MG63 (cell line): ENCODE data around the gene ZNF30. TPM values are rescaled to one million over a fixed set of nuclear protein-coding genes. Genes with fewer than 3 reads are reported as not detected.
"Not testable (repeated sequence)": the region's sequence is repeated elsewhere in the genome, so short reads cannot be mapped to it uniquely, and the experiment has no call there.

Experiments used
- DNase-seq: peaks from one replicate; pipeline ENCODE4 v3.0.0-alpha.2; 2020
- H3K27me3 ChIP-seq: fragments of 250-450 bp; sonication (Bioruptor Pico); 2 replicates; pipeline ENCODE4 v1.5.1; 2020; ENCODE audit warnings: mild to moderate bottlenecking, moderate library complexity
- H3K36me3 ChIP-seq: fragments of 250-450 bp; sonication (Bioruptor Pico); 2 replicates; pipeline ENCODE4 v1.5.1; 2020; ENCODE audit warnings: mild to moderate bottlenecking, moderate library complexity
- H3K4me3 ChIP-seq: fragments of 250-450 bp; sonication (Bioruptor Pico); 2 replicates; pipeline ENCODE4 v1.5.1; 2020; ENCODE audit warnings: mild to moderate bottlenecking, moderate library complexity
- H3K9me3 ChIP-seq: fragments of 250-450 bp; sonication (Bioruptor Pico); 2 replicates; pipeline ENCODE4 v1.5.1; 2020; ENCODE audit warnings: mild to moderate bottlenecking, moderate library complexity
- total RNA-seq: library from RNA; depleted of rRNA; stranded (reverse); fragments of >200 nt; shearing (Covaris generic); gene quantifications from 2 replicates; pipeline ENCODE4 v1.2.3, GENCODE V29; 2014; ENCODE audit warnings: low replicate concordance

Gene ZNF30
- total RNA-seq, 1 experiment from 2014 or later = 2.1 TPM

- Histone ChIP-seq H3K27me3 (no peaks in the 10 kb centered on the region), H3K9me3 (peaks cover 18% of the 10 kb centered on the region), H3K36me3 (no peaks in the 10 kb centered on the region), H3K4me3 (no peak overlapping the region)
- no peak for DNase-seq
Observed at GRCh38 chr19:34972163-34972705, 45.5 kb downstream of the ZNF30 start.

- H3K9me3 ChIP-seq = peaks cover 10% of the 10 kb centered on the region; the same call in 1 of the 2 replicates
- no peaks in the 10 kb centered on the region for H3K36me3 ChIP-seq
- peaks cover 3% of the 10 kb centered on the region for H3K27me3 ChIP-seq
- no peak overlapping the region for H3K4me3 ChIP-seq
- DNase-seq = no peak
Observed at GRCh38 chr19:34974646-34975045, 47.9 kb downstream of the ZNF30 start.

DNA sequence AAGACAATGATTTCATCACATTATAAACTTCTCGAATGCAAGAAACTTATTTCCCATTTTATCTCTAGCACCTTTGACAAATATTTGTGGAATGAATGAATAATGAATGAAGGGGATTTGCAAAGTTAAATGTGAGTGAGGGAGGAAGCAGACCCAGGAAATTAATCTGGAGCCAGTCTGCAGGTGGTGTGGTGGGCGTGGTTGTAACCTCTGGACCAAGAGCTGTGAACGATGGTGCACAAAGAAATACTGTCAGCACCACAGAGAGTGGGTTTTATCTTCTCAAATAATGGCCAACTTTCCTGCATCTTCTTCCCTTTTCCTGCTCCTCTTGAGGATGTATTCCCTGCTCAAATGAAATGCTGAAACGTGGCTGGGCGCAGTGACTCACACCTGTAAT, 48.4 kb downstream of the ZNF30 start:
- DNase-seq = no peak
- Histone ChIP-seq H3K36me3 (no peaks in the 10 kb centered on the region), H3K27me3 (peaks cover 3% of the 10 kb centered on the region), H3K4me3 (no peak overlapping the region), H3K9me3 (peaks cover 10% of the 10 kb centered on the region; the same call in 1 of the 2 replicates)

DNA sequence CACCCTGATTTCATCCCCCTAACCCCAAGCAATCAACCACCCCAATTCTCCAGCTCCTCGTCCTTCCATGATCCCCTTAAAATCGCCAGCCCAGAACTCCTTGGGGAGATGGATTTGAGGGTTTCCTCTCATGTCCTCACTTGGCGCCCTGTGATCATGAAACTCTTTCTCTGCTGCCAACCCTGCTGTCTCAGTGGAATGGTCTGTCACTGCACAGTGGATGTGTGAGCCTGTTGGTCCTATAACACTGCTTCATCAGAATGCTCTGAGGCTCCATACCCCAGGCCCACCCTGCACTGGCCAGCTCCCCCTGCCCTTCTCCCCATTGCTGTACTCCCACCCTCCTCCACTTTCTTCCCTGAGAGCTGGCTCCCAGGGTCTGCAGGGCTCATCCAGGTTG, 49.9 kb downstream of the ZNF30 start:
- peaks cover 13% of the 10 kb centered on the region for H3K9me3 ChIP-seq
- no peaks in the 10 kb centered on the region for H3K36me3 ChIP-seq
- DNase-seq = no peak
- H3K4me3 ChIP-seq = no peak overlapping the region
- H3K27me3 ChIP-seq = peaks cover 3% of the 10 kb centered on the region

DNA sequence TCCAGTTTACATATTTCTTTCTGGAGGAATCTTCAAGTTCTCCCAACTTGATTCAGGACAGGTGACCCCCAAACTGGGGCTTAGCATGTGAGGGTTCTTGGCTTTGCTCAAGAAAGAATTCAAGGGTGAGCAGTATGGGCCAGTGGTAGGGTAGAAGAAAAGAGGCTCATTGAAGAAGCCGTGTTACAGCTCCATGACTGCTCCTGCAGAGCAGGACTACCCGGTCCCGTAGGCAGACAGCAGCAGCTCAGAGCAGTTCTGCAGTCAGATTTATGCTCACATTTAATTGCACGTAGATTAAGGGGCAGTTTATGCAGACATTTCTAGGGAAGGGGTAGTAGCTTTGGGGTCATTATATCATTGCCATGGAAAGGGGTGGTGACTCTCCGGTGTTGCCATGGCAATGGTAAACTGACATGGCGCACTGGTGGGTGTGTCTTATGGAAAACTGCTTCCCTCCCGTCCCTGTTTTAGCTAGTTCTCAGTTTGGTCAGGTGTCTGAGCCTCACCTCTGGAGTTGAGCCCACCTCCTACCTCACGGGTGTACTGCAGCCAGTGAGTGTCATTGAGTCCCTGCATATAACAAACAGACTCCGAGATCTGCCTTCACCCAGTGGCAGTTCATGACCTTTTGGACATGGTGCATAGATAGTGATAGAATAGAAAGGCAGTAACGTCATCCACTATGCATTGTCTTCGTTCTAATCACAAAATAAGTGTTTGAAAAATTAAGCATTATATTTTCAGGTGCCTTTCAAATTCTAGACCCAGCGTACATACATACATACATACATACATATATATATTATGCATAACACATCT, 53.3 kb downstream of the ZNF30 start:
- Histone ChIP-seq H3K36me3 (no peaks in the 10 kb centered on the region), H3K27me3 (peaks cover 3% of the 10 kb centered on the region), H3K4me3 (no peak overlapping the region), H3K9me3 (peaks cover 22% of the 10 kb centered on the region)
- DNase-seq = no peak

DNA sequence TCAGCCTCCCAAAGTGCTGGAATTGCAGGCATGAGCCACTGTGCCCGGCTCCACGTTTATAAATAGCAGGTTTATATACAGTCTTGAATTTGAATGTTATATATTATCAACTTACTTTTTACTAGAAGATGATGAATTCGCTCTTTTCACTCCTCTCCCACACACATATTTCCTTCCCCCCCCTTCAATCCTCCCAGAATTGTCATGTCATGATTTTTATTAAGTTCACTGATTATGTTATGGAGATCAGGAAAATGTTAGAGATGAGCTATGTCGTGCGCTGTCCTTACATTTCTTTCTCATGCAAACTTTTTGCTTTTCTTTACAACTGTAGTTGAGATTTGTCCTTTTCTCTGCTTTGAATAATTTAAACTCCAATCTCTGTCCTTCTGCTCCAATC, 55.6 kb downstream of the ZNF30 start:
- no peaks in the 10 kb centered on the region for H3K36me3 ChIP-seq
- DNase-seq = no peak
- peaks cover 3% of the 10 kb centered on the region for H3K27me3 ChIP-seq
- H3K9me3 ChIP-seq = peaks cover 14% of the 10 kb centered on the region
- H3K4me3 ChIP-seq = no peak overlapping the region

GRCh38 chr19:34983786-34984185, 57.1 kb downstream of the ZNF30 start:
- peaks cover 12% of the 10 kb centered on the region for H3K9me3 ChIP-seq
- no peaks in the 10 kb centered on the region for H3K36me3 ChIP-seq
- no peak for DNase-seq
- peaks cover 3% of the 10 kb centered on the region for H3K27me3 ChIP-seq
- H3K4me3 ChIP-seq = no peak overlapping the region

DNA sequence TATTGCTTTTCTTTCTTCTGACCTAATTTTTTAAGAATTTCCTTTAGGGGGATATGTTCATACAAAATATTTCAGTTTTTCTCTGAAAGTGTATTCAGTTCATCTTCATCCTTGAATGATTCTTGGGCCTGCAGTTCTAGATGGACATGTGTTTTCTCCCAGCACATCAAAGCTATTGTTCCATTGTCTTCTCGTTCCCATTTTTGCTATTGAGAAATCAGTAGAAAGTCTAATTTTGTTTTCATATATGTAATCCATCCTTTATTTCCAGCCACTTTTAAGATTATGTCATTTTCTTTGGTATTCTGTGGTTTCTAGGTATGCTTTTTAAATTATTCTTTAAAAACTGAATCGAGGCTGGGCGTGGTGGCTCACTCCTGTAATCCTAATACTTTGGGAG, 57.6 kb downstream of the ZNF30 start:
- Histone ChIP-seq H3K9me3 (peaks cover 12% of the 10 kb centered on the region), H3K4me3 (no peak overlapping the region)

GRCh38 chr19:34985249-34986022, 58.7 kb downstream of the ZNF30 start:
- peaks cover 12% of the 10 kb centered on the region for H3K9me3 ChIP-seq
- DNase-seq = peak; percentile 57
- no peaks in the 10 kb centered on the region; the same call in 1 of the 2 replicates for H3K27me3 ChIP-seq
- no peaks in the 10 kb centered on the region for H3K36me3 ChIP-seq
- no peak overlapping the region for H3K4me3 ChIP-seq

More for the DNA sequence above, 57.6 kb downstream of the ZNF30 start:
- no peaks in the 10 kb centered on the region; the same call in none of the 2 replicates for H3K27me3 ChIP-seq
- no peaks in the 10 kb centered on the region for H3K36me3 ChIP-seq
- no peak for DNase-seq

GRCh38 chr19:34988119-34988518, 61.4 kb downstream of the ZNF30 start:
- DNase-seq = no peak
- H3K27me3 ChIP-seq = no peaks in the 10 kb centered on the region; the same call in 1 of the 2 replicates
- H3K36me3 ChIP-seq = no peaks in the 10 kb centered on the region
- H3K4me3 ChIP-seq = no peak overlapping the region
- peaks cover 9% of the 10 kb centered on the region for H3K9me3 ChIP-seq

DNA sequence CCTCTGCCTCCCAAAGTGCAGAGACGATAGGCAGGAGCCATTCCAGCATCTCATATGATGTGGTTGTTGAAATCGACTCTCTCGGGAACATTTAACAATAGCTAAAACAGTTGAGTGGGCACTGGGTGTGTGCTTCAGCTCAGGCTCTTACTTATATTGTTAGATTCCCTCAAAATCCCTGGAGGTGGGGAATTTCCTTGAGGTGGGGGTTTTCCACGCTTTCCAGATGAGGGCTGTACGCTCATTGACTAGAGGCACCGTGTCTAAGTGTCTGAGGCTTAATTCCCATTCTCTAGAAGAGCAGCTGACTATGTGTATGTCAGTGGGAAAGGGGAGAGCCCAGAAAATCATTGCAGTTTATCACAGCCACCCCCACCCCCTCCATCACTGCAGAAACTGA, 62.6 kb downstream of the ZNF30 start:
- no peaks in the 10 kb centered on the region for H3K36me3 ChIP-seq
- no peak for DNase-seq
- no peak overlapping the region for H3K4me3 ChIP-seq
- H3K9me3 ChIP-seq = peaks cover 3% of the 10 kb centered on the region
- H3K27me3 ChIP-seq = no peaks in the 10 kb centered on the region; the same call in 1 of the 2 replicates

DNA sequence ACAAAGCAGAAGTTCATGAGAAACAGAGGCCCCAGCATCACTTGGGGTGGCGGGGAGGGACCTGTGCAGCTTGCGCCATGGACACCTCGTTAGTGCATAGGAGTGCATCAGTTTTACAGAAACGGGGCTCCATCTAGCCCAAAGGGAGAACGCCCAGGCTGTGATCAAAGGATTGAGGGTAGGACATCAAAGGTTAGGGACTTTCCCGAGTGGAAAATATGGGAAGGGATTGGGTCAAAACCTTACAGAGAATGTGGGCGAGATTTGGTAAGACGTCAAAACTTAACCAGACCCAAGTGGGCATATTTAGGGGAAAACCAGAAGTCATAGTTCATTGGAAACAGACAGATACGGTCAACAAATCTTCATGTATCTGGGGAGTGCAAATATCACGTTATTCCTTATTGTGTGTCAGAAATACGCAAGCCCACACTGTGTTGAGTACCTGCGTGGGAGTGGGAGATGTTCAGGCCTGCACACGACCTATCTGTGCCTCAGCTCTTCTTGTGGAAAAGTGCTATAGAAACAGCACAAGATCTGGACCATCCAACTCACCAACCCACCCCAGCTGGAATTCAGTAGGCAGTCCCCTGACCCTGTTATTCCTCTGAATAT, 64.0 kb downstream of the ZNF30 start:
- Histone ChIP-seq H3K9me3 (no peaks in the 10 kb centered on the region), H3K36me3 (no peaks in the 10 kb centered on the region), H3K27me3 (no peaks in the 10 kb centered on the region), H3K4me3 (no peak overlapping the region)
- no peak for DNase-seq

- no peak overlapping the region for H3K4me3 ChIP-seq
- H3K36me3 ChIP-seq = no peaks in the 10 kb centered on the region
- no peak for DNase-seq
- H3K9me3 ChIP-seq = no peaks in the 10 kb centered on the region
- no peaks in the 10 kb centered on the region for H3K27me3 ChIP-seq
Observed at GRCh38 chr19:34991542-34992333, 65.0 kb downstream of the ZNF30 start.

DNA sequence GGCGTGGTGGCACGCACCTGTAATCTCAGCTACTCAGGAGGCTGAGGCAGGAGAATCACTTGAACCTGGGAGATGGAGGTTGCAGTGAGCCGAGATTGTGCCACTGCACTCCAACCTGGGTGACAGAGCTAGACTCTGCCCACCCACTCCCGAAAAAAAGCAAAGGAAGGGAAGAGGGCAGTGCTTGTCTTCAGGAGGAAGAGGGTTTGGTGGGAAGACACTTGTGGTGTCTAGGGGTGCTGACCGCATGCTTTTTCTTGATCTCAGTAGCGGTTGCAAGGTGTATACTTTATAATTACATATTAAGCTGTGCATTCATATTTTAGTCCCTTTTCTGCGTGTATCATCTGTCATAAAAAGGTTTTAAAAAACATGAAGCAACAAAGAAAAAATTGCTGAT, 65.9 kb downstream of the ZNF30 start:
- DNase-seq = not testable (repeated sequence)

GRCh38 chr19:34994286-34994642, 67.6 kb downstream of the ZNF30 start:
- Histone ChIP-seq H3K9me3 (no peaks in the 10 kb centered on the region), H3K4me3 (no peak overlapping the region), H3K36me3 (no peaks in the 10 kb centered on the region), H3K27me3 (no peaks in the 10 kb centered on the region)
- no peak for DNase-seq

More for the DNA sequence above, 65.9 kb downstream of the ZNF30 start:
- H3K4me3 ChIP-seq, H3K27me3 ChIP-seq, H3K36me3 ChIP-seq, H3K9me3 ChIP-seq: not testable (repeated sequence)
